Adrenal gland (tissue), 5 donors: ENCODE results near the gene TPH1.

Experiments used
- CTCF ChIP-seq, 6 experiments: fragments of 450-650 bp in 4 of 6; fragments of 200-600 bp in 2 of 6; sonication (generic) in 1 of 6; IDR thresholded peaks; 1 replicate in 5 of 6; 2 replicates in 1 of 6; pipeline versions ENCODE4 v1.5.1 to v1.8.0; 2016 to 2021; ENCODE audit warnings: antibody characterized with exemption in 6 of 6, mild to moderate bottlenecking in 2 of 6, moderate library complexity in 1 of 6
- POLR2A ChIP-seq, 2 donors: fragments of 450-650 bp; IDR thresholded peaks; one replicate each; pipeline ENCODE4 v1.6.1; 2017; ENCODE audit warnings: antibody characterized with exemption in 2 of 2, mild to moderate bottlenecking in 2 of 2, moderate library complexity in 1 of 2
- donor health status: DM: no; HTN: no; CAD: no.

GRCh38 chr11:18065572-18065971, 19.5 kb upstream of the TPH1 start:
- no peak for TF ChIP-seq CTCF (IDR thresholded peaks at IDR 0.05)
- no peak for TF ChIP-seq POLR2A (IDR thresholded peaks at IDR 0.05)
